Small intestine (tissue), 7 donors: ENCODE data around the gene OLIG3. TPM values are rescaled to one million over a fixed set of nuclear protein-coding genes. Genes with fewer than 3 reads are reported as not detected.

Experiments used
- DNase-seq, 2 donors: peaks; one replicate each; pipeline versions ENCODE4 v3.0.0 to v3.0.0-alpha.2; 2013
- FAIRE-seq: peaks from 2 replicates; lab custom pipeline; 2012; peaks lifted over from hg19 to GRCh38; lab: Jason Lieb, UNC
- H3K27ac ChIP-seq, 3 donors: one replicate each; pipeline ENCODE4 v1.5.1; 2013; ENCODE audit warnings: low read length in 2 of 3, mild to moderate bottlenecking in 2 of 3, control low read depth in 1 of 3, inconsistent platforms in 1 of 3, low read depth in 1 of 3, moderate library complexity in 1 of 3
- H3K27me3 ChIP-seq, 3 donors: one replicate each; pipeline ENCODE4 v1.6.1; 2013; ENCODE audit warnings: low read length in 3 of 3, inconsistent platforms in 1 of 3; ENCODE audit not compliant: control insufficient read depth in 3 of 3, insufficient read depth in 3 of 3
- H3K36me3 ChIP-seq, 3 donors: one replicate each; pipeline ENCODE4 v1.6.1; 2013; ENCODE audit warnings: low read length in 3 of 3, inconsistent platforms in 1 of 3, low read depth in 1 of 3, mild to moderate bottlenecking in 1 of 3, moderate library complexity in 1 of 3; ENCODE audit not compliant: control insufficient read depth in 3 of 3, insufficient read depth in 2 of 3
- H3K4me1 ChIP-seq, 3 donors: one replicate each; pipeline ENCODE4 v1.6.1; 2013; ENCODE audit warnings: low read length in 2 of 3, inconsistent platforms in 1 of 3, low read depth in 1 of 3, mild to moderate bottlenecking in 1 of 3, moderate library complexity in 1 of 3; ENCODE audit not compliant: control insufficient read depth in 3 of 3, insufficient read depth in 2 of 3
- H3K4me3 ChIP-seq, 3 donors: one replicate each; pipeline ENCODE4 v1.5.1; 2013; ENCODE audit warnings: low read length in 3 of 3, control low read depth in 1 of 3, inconsistent platforms in 1 of 3, low read depth in 1 of 3, mild to moderate bottlenecking in 1 of 3, moderate library complexity in 1 of 3
- H3K9me3 ChIP-seq, 2 donors: one replicate each; pipeline ENCODE4 v1.6.1; 2013; ENCODE audit warnings: low read depth in 1 of 2, low read length in 1 of 2; ENCODE audit not compliant: control insufficient read depth in 2 of 2, insufficient read depth in 1 of 2
- WGBS, 3 donors: extraction: QIAGEN DNeasy Blood & Tissue Kit; methylation state at CpG; one replicate each; pipeline ENCODE4 v1.1.7; 2013; 5-methylcytosine and 5-hydroxymethylcytosine counted together
- polyA plus RNA-seq, 4 donors: library from polyadenylated mRNA; stranded (reverse) in 3 of 4; unstranded in 1 of 4; fragments of 200-250 nt in 3 of 4; fragments of 120-200 nt in 1 of 4; gene quantifications; one replicate each; pipeline versions ENCODE4 v1.2.1 to v1.2.3, GENCODE V29; 2013
- donor health status: healthy with polysubstance abuse.
- donor health status: control.
- donor health status: control.
- donor health status: Bipolar disorder and iron deficiency.
- donor health status: healthy.

OLIG3 gene
- polyA plus RNA-seq, 4 donors = not detected

DNA sequence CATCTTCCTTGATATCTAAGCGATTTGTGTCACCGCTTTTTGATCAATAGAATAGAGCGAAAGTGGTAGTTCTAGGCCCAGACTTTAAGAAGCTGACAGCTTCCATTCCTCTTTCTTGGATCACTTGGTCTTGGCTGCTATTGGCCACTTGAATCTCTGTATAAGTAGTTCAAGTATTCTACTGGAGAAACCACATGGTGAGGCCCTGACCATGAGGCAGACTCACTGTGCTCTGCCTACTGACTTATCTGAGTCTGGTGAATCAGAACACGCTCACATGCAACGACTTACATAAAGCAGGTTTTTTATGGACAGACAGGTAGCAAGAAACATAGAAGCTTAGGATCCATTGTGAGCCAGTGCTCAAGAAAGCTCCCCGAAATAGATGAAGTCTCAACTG is 27.0 kb downstream of the OLIG3 start:
- WGBS, 3 donors = 92 to 96% (median 94%) methylated on average over 6 of the region's 6 CpGs
- Histone ChIP-seq H3K27me3 (peaks cover 0 to 4% (median 0%) of the 10 kb centered on the region in 3 donors), H3K27ac (no peak overlapping the region), H3K4me3 (no peak overlapping the region), H3K36me3 (no peaks in the 10 kb centered on the region), H3K9me3 (no peaks in the 10 kb centered on the region), H3K4me1 (no peaks in the 10 kb centered on the region)
- FAIRE-seq (no peak), DNase-seq (no peak)

GRCh38 chr6:137465378-137466009 is 28.7 kb downstream of the OLIG3 start:
- H3K27ac ChIP-seq = no peak overlapping the region
- WGBS, 3 donors = 45 to 74% (median 61%) methylated on average over 7 of the region's 7 CpGs
- no peaks in the 10 kb centered on the region for H3K36me3 ChIP-seq
- FAIRE-seq (no peak), DNase-seq (peak; percentile 10 to 19)
- no peak overlapping the region for H3K4me3 ChIP-seq
- no peaks in the 10 kb centered on the region for H3K4me1 ChIP-seq
- no peaks in the 10 kb centered on the region for H3K9me3 ChIP-seq
- H3K27me3 ChIP-seq = no peaks in the 10 kb centered on the region

GRCh38 chr6:137452333-137452894 is 41.8 kb downstream of the OLIG3 start:
- H3K27me3 ChIP-seq = no peaks in the 10 kb centered on the region
- H3K36me3 ChIP-seq = no peaks in the 10 kb centered on the region
- peaks cover 0 to 2% of the 10 kb centered on the region in 2 donors for H3K9me3 ChIP-seq
- no peak overlapping the region for H3K4me3 ChIP-seq
- no peaks in the 10 kb centered on the region for H3K4me1 ChIP-seq
- WGBS, 3 donors = 75 to 87% (median 82%) methylated on average over 7 of the region's 7 CpGs
- DNase-seq (no peak), FAIRE-seq (no peak)
- H3K27ac ChIP-seq = no peak overlapping the region

GRCh38 chr6:137443901-137444300 is 50.3 kb downstream of the OLIG3 start:
- Histone ChIP-seq H3K27me3 (no peaks in the 10 kb centered on the region), H3K9me3 (peaks cover 0 to 9% of the 10 kb centered on the region in 2 donors), H3K4me3 (no peak overlapping the region), H3K27ac (no peak overlapping the region), H3K4me1 (no peaks in the 10 kb centered on the region), H3K36me3 (no peaks in the 10 kb centered on the region)
- FAIRE-seq (no peak), DNase-seq (no peak)
- WGBS, 3 donors = 56 to 94% (median 80%) methylated on average over 1 of the region's 1 CpG
